NCI-H2227 (cell line): Measurements from ENCODE around the gene GJA4.
A peak's percentile ranks its signal among the peaks of the same experiment; 100 is the strongest.
"Not testable (repeated sequence)": the region's sequence is repeated elsewhere in the genome, so short reads cannot be mapped to it uniquely, and the experiment has no call there.

Experiments
- DNase-seq: peaks from one replicate; lab custom pipeline; 2025; ENCODE audit not compliant: unreplicated experiment; lab: John Stamatoyannopoulos, UW

Gene GJA4

GRCh38 chr1:34768856-34769255, 23.9 kb upstream of the GJA4 start:
- no peak for DNase-seq

- no peak for DNase-seq
Measured at GRCh38 chr1:34770891-34771504, 21.8 kb upstream of the GJA4 start.

- no peak for DNase-seq
Measured at GRCh38 chr1:34771573-34772371, 21.0 kb upstream of the GJA4 start.

GRCh38 chr1:34773114-34773513, 19.7 kb upstream of the GJA4 start:
- DNase-seq = not testable (repeated sequence)

GRCh38 chr1:34774957-34775356, 17.8 kb upstream of the GJA4 start:
- no peak for DNase-seq

DNA sequence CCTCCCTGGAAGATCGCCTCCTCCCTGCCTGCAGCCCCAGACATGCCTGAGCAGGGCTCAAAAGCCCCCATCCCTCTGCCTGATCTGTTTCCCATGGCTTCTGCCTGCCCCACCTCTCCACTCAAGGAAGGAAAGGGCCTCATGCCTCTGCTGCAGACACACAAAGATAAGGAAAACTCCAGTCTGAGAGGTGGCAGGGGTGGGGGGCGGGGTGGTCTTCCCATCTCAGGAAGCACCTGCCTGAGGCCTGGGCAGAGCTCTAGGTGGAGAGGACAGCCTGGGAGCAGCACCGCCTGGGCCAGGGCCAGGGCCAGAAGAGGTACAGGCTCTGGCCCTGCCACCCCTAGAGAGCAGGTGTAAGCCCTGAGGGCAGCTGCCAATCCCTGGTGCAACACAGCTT, 15.9 kb upstream of the GJA4 start:
- no peak for DNase-seq

GRCh38 chr1:34777519-34778321, 15.1 kb upstream of the GJA4 start:
- no peak for DNase-seq

GRCh38 chr1:34778381-34778780, 14.4 kb upstream of the GJA4 start:
- DNase-seq = no peak

GRCh38 chr1:34779005-34779404, 13.8 kb upstream of the GJA4 start:
- DNase-seq = no peak

DNA sequence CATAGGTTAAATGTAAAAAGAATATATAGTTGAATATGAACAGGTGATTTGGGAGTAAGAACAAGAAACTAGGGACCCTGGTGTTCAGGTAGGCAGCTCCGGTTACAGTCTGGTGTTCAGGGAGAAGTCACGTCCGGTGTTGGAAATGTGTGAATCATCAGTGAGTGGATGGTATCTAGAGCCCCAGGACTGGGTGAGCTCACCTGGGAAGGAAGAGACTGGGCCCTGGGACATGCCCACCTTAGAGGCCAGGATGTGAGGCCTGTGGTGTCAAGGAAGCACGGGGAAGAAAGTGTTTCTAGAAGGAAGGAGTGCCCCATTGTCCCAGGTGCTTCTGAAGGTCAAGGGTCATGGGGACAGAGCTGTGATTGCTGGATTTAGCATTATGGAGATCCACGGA, 13.3 kb upstream of the GJA4 start:
- no peak for DNase-seq

DNA sequence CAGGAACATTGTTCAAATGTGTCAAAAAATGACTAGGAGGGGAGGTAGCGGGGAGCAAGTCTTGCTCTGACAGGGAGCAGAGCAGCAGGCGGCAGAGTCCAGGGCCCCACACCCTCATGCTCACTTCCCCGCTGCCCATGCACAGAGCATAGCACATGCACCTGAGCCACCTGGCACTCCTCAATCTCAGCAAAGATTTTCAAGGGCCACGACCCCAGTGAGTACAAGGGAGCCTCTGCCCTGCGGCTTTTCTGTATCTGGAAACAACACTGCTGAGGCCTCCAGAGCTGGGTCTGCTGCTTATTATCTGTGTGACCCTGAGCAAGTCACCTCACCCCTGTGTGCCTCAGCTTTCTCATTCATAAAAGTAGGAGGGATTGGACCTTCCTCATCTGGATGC, 12.8 kb upstream of the GJA4 start:
- DNase-seq = no peak

DNA sequence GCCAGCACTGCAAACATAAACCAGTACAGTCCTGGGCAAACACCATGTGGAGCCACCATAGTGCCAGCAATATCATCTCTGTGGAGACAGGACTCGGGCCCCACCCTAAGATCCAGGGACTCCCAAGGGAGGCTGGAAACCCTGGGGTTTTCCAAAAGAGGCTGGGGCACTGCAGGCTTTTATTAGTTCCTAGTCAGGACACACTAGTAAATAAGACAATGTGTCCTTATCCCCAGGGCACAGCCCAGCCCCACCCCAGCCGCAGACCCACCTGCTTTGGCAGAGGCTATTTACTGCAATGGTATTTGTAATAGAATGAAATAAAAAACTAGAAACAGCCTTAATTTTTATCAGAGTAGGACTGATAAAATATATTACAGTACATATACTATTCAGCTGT, 12.3 kb upstream of the GJA4 start:
- no peak for DNase-seq

DNA sequence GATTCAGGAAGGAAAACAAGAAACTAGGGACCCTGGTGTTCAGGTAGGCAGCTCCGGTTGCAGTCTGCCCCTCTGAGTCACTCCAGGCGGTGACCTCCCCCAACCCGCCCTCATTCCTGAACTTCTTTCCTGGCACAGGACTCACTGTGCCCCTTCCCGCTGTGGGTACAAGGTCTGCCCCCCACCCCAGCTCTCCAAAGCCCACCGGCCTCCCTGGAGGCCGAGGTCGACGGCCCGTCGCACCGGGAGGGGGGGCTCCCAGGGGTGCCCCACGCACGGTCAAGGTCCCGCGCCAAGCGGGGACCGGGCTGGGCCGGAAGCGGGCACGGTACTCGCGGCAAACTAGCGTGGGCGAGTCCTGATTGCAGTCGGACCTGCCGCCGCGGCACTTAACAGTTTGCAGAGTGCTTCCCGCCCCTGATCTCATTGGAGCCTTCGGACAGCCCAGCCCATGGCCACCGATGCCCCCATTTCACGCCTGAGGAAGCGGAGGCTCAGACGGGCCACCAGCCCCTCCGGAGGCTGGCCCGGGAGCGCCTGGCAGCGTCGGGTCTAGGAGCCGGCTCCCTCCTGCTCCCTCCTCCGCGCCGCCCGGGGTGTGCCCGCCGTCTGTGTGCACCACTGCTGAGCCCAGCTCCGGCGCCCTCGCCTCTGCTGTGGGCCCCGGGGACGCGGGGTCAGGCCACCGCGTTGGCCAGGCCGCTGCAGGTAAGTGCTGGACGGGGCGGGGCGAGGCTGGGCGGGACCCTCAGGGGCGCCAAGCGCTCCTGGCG, 11.5 kb upstream of the GJA4 start, which contains the start of gene GJB3:
GJB3 (plus strand) TSS at position 144 of the 773 bp plus-strand sequence. CDS start 3,549 bp downstream, outside the sequence.
- no peak for DNase-seq

DNA sequence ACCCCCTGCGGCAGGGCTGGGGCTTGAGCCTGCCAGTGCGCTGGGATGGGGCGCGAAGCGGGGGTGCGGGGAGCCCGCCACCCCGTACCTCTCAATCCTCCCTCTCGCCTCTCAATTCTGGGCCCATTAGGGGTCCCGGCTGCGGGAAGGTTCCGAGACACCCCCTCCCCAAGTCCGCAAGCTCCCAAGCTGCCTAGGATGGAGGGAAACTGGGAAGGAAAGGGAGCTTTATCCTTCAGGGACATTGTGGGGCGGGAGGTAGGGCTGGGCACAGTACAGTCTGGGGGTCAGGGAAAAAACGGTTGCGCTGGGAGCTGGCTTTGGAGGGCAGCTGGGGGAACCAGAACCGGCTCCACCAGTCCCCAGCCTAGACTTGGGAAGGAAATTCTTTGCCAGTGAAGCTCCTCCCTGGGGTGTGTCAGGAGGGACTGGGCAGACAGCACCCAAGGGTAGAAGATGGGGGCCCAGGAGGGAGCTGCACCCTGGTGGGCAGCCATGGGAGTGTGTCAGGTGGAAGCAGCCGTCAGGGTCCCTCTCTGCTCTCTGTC, 10.9 kb upstream of the GJA4 start:
- DNase-seq = peak; percentile 29

- no peak for DNase-seq
Measured at GRCh38 chr1:34784751-34785221, 8.0 kb upstream of the GJA4 start.

DNA sequence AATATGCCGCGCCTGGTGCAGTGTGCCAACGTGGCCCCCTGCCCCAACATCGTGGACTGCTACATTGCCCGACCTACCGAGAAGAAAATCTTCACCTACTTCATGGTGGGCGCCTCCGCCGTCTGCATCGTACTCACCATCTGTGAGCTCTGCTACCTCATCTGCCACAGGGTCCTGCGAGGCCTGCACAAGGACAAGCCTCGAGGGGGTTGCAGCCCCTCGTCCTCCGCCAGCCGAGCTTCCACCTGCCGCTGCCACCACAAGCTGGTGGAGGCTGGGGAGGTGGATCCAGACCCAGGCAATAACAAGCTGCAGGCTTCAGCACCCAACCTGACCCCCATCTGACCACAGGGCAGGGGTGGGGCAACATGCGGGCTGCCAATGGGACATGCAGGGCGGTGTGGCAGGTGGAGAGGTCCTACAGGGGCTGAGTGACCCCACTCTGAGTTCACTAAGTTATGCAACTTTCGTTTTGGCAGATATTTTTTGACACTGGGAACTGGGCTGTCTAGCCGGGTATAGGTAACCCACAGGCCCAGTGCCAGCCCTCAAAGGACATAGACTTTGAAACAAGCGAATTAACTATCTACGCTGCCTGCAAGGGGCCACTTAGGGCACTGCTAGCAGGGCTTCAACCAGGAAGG, 7.4 kb upstream of the GJA4 start:
- DNase-seq = no peak

- DNase-seq = no peak
Measured at GRCh38 chr1:34785875-34786470, 6.8 kb upstream of the GJA4 start.

DNA sequence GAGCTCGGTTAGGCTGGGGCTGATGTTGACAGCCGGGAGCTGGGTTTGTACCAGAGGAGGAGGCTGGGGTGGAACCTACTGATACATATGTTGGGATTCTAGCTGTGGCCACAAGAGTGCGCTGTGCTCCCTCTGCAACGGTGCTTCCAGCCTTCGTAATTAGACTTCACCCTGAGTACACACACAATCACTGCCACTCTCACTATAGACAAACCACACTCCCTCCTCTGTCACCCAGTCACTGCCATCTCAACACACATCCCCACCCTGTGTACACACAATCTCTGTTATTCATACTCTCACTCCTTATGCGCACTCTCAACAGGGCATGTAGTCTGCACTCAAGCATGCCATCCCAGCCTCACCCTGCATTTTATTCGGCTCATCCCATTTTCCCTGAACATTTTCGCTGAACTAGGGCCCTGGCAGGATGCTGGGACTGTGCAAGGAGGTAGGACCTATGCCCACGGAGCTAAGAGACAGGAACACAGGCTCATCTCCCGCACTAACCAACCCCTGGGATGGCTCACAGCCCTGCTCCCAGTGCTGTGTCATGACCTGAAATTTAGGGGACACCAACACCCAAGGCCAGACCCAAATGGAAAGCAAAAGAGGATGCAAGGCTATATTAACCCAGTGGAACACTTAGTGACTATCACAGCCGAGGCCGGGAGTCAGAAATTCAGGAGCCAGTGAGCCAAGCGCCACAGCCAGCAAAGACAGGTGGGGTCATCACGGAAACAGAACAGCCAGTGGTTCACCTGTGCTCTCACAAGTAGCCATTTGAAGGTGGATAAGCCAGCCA, 6.1 kb upstream of the GJA4 start:
- DNase-seq = peak; percentile 83
